HepG2 (cell line): ENCODE data around the gene VPS26B. TPM values are rescaled to one million over a fixed set of nuclear protein-coding genes. Genes with fewer than 3 reads are reported as not detected.

Experiments used
- CREB1 ChIP-seq, 2 experiments: fragments of 450-650 bp in 1 of 2; IDR thresholded peaks; 2 replicates each; pipeline ENCODE4 v1.6.1; 2016 to 2017; ENCODE audit warnings: control low read depth in 1 of 2, mild to moderate bottlenecking in 1 of 2, missing compliant biosample characterization in 1 of 2, missing genetic modification characterization in 1 of 2
- EED ChIP-seq: sonication (generic); formaldehyde crosslinking; IDR thresholded peaks from 2 replicates; pipeline ENCODE4 v1.5.0; 2020; ENCODE audit warnings: mild to moderate bottlenecking, missing genetic modification reagents
- FOXK1 ChIP-seq: sonication (generic); formaldehyde crosslinking; IDR thresholded peaks from 2 replicates; pipeline ENCODE4 v1.4.0; 2020; ENCODE audit warnings: low read depth, missing genetic modification reagents, borderline replicate concordance
- GABPA ChIP-seq, 2 experiments: IDR thresholded peaks; 2 replicates each; pipeline ENCODE4 v1.6.1; 2011 to 2016; ENCODE audit warnings: low read depth in 2 of 2, low read length in 1 of 2, missing biosample characterization in 1 of 2, missing genetic modification characterization in 1 of 2
- GATAD2A ChIP-seq: IDR thresholded peaks from 2 replicates; pipeline ENCODE4 v1.6.1; 2016
- IKZF1 ChIP-seq: fragments of 450-650 bp; IDR thresholded peaks from 2 replicates; pipeline ENCODE4 v1.7.1; 2016
- NR2F1 ChIP-seq, 2 experiments: fragments of 450-650 bp in 1 of 2; formaldehyde crosslinking in 1 of 2; IDR thresholded peaks; 2 replicates each; pipeline versions ENCODE4 v1.5.0 to v1.6.1; 2016 to 2020; ENCODE audit warnings: mild to moderate bottlenecking in 1 of 2, missing compliant biosample characterization in 1 of 2, missing genetic modification reagents in 1 of 2, moderate library complexity in 1 of 2
- NR2F2 ChIP-seq: IDR thresholded peaks from 2 replicates; pipeline ENCODE4 v1.6.1; 2012; ENCODE audit warnings: low read depth, inconsistent platforms, borderline replicate concordance
- RCOR2 ChIP-seq: IDR thresholded peaks from 2 replicates; pipeline ENCODE4 v1.6.1; 2016; ENCODE audit warnings: missing biosample characterization, missing genetic modification reagents
- SOX13 ChIP-seq, 3 experiments: fragments of 450-650 bp in 1 of 3; sonication (generic) in 1 of 3; formaldehyde crosslinking in 1 of 3; IDR thresholded peaks in 2 of 3; conservative IDR thresholded peaks in 1 of 3; 2 replicates each; pipeline versions ENCODE4 v1.5.0 to v1.6.1; 2016 to 2020; ENCODE audit warnings: antibody characterized with exemption in 1 of 3, mild to moderate bottlenecking in 1 of 3, missing compliant biosample characterization in 1 of 3, missing genetic modification reagents in 1 of 3, moderate library complexity in 1 of 3
- SOX5 ChIP-seq: IDR thresholded peaks from 2 replicates; pipeline ENCODE4 v1.6.1; 2016; ENCODE audit warnings: borderline replicate concordance
- THAP11 ChIP-seq: IDR thresholded peaks from 2 replicates; pipeline ENCODE4 v1.6.1; 2016; ENCODE audit warnings: missing biosample characterization, missing genetic modification reagents
- USF2 ChIP-seq, 2 experiments: sonication (generic) in 1 of 2; formaldehyde crosslinking in 1 of 2; IDR thresholded peaks; 2 replicates each; pipeline versions ENCODE4 v1.5.1 to v1.6.1; 2011 to 2020; ENCODE audit warnings: borderline replicate concordance in 1 of 2, low read depth in 1 of 2, low read length in 1 of 2, mild to moderate bottlenecking in 1 of 2, missing genetic modification reagents in 1 of 2, moderate library complexity in 1 of 2
- ZBTB42 ChIP-seq: sonication (generic); formaldehyde crosslinking; IDR thresholded peaks from 2 replicates; pipeline ENCODE4 v1.5.0; 2020; ENCODE audit warnings: mild to moderate bottlenecking, missing genetic modification reagents
- ZIK1 ChIP-seq: sonication (generic); formaldehyde crosslinking; IDR thresholded peaks from 2 replicates; pipeline ENCODE4 v1.5.0; 2020; ENCODE audit warnings: mild to moderate bottlenecking, low read depth, missing genetic modification reagents, borderline replicate concordance
- ZNF12 ChIP-seq: sonication (generic); formaldehyde crosslinking; IDR thresholded peaks from 2 replicates; pipeline ENCODE4 v1.5.0; 2020; ENCODE audit warnings: missing genetic modification reagents
- ZNF30 ChIP-seq: sonication (generic); formaldehyde crosslinking; IDR thresholded peaks from 2 replicates; pipeline ENCODE4 v1.5.0; 2020; ENCODE audit warnings: mild to moderate bottlenecking, missing genetic modification reagents
- ZNF530 ChIP-seq: sonication (generic); formaldehyde crosslinking; IDR thresholded peaks from 2 replicates; pipeline ENCODE4 v1.5.0; 2020; ENCODE audit warnings: low read depth, mild to moderate bottlenecking, missing genetic modification reagents
- ZNF564 ChIP-seq: sonication (generic); formaldehyde crosslinking; IDR thresholded peaks from 2 replicates; pipeline ENCODE4 v1.8.1; 2023; ENCODE audit warnings: mild to moderate bottlenecking, missing genetic modification reagents
- ZNF687 ChIP-seq: sonication (generic); formaldehyde crosslinking; IDR thresholded peaks from 2 replicates; pipeline ENCODE4 v1.5.1; 2020; ENCODE audit warnings: mild to moderate bottlenecking, missing genetic modification reagents, moderate library complexity
- ZNF710 ChIP-seq: sonication (generic); formaldehyde crosslinking; IDR thresholded peaks from 2 replicates; pipeline ENCODE4 v1.5.0; 2020; ENCODE audit warnings: mild to moderate bottlenecking, missing genetic modification reagents, borderline replicate concordance
- ZNF720 ChIP-seq: sonication (generic); formaldehyde crosslinking; IDR thresholded peaks from 2 replicates; pipeline ENCODE4 v1.4.0; 2020; ENCODE audit warnings: missing genetic modification reagents
- polyA plus RNA-seq, 8 experiments: library from polyadenylated mRNA; depleted of rRNA in 3 of 8; stranded (reverse) in 7 of 8; unstranded in 1 of 8; fragments of >200 nt; fragmentation: Illumina TruSeq in 4 of 8; extraction: Trizol in 4 of 8; gene quantifications; 2 replicates each; pipeline versions ENCODE4 v1.2.1 to v1.2.3, GENCODE V29; 2011 to 2016; ENCODE audit warnings: low read depth in 4 of 8, missing spikeins in 1 of 8, mixed read lengths in 1 of 8; ENCODE audit not compliant: insufficient read depth in 1 of 8
- total RNA-seq, 5 experiments: library from RNA; depleted of rRNA; stranded (reverse); fragments of >200 nt; fragmentation: Illumina TruSeq; extraction: Trizol; gene quantifications; 2 replicates each; pipeline ENCODE4 v1.2.3, GENCODE V29; 2016; ENCODE audit warnings: low read depth in 1 of 5

VPS26B gene
- total and polyA plus RNA-seq, 2 of the 13 experiments (the other 11 are each of a cell fraction or from before 2014, with no cell fraction given) = 20.2 to 23.2 TPM

GRCh38 chr11:134235399-134235798, 10.9 kb downstream of the VPS26B start (continued):
- no peak for TF ChIP-seq USF2 (IDR thresholded peaks at IDR 0.05; ENCODE audit: low read depth, low read length)
- TF ChIP-seq USF2 (CRISPR knock-in tag; IDR thresholded peaks at IDR 0.05; ENCODE audit: borderline replicate concordance) = no peak
- TF ChIP-seq ZNF30 (CRISPR knock-in tag) = no peak
- TF ChIP-seq IKZF1 = no peak
- no peak for TF ChIP-seq ZBTB42
- no peak for TF ChIP-seq EED (CRISPR knock-in tag)
- no peak; the same call in 1 of the 2 replicates for TF ChIP-seq ZNF687
- no peak for TF ChIP-seq ZNF12 (CRISPR knock-in tag)
- TF ChIP-seq THAP11 = no peak
- TF ChIP-seq RCOR2 (CRISPR knock-in tag) = no peak
- peak; percentile 40 to 42; a peak in 3 of 4 replicates for TF ChIP-seq NR2F1 (CRISPR knock-in tag; IDR thresholded peaks at IDR 0.05)
- TF ChIP-seq ZIK1 (CRISPR knock-in tag) = no peak
- TF ChIP-seq ZNF720 = no peak
- TF ChIP-seq GATAD2A (CRISPR knock-in tag) = peak; percentile 38; the same call in 1 of the 2 replicates
- 0 out of 2 replicates have a peak, but pooled peaks have one; percentile 45 for TF ChIP-seq NR2F2
- no peak for TF ChIP-seq GABPA (IDR thresholded peaks at IDR 0.05; ENCODE audit: low read depth, low read length)
- TF ChIP-seq GABPA (CRISPR knock-in tag; IDR thresholded peaks at IDR 0.05; ENCODE audit: low read depth) = no peak
- no peak for TF ChIP-seq CREB1 (IDR thresholded peaks at IDR 0.05)
- 0 out of 2 replicates have a peak, but pooled peaks have one; percentile 16 for TF ChIP-seq CREB1 (CRISPR knock-in tag; IDR thresholded peaks at IDR 0.05)
- TF ChIP-seq ZNF710 (CRISPR knock-in tag) = no peak
- TF ChIP-seq ZNF530 (CRISPR knock-in tag) = no peak
- TF ChIP-seq SOX13 (IDR thresholded peaks at IDR 0.05) = no peak
- peak in 1 of 2 experiments; percentile 24; a peak in 1 of 4 replicates for TF ChIP-seq SOX13 (CRISPR knock-in tag; conservative IDR thresholded peaks at IDR 0.05 in 1 of 2, IDR thresholded peaks at IDR 0.05 in 1 of 2)
- TF ChIP-seq ZNF564 (CRISPR knock-in tag) = no peak
- peak; percentile 15; the same call in 1 of the 2 replicates for TF ChIP-seq SOX5
- no peak for TF ChIP-seq FOXK1 (CRISPR knock-in tag)
